COLO668 (cell line): Measurements from ENCODE around the gene RAB4B.
"Not testable (repeated sequence)": the region's sequence is repeated elsewhere in the genome, so short reads cannot be mapped to it uniquely, and the experiment has no call there.

ENCODE experiments used
- DNase-seq: peaks from one replicate; lab custom pipeline; 2025; ENCODE audit not compliant: unreplicated experiment; lab: John Stamatoyannopoulos, UW

RAB4B gene

DNA sequence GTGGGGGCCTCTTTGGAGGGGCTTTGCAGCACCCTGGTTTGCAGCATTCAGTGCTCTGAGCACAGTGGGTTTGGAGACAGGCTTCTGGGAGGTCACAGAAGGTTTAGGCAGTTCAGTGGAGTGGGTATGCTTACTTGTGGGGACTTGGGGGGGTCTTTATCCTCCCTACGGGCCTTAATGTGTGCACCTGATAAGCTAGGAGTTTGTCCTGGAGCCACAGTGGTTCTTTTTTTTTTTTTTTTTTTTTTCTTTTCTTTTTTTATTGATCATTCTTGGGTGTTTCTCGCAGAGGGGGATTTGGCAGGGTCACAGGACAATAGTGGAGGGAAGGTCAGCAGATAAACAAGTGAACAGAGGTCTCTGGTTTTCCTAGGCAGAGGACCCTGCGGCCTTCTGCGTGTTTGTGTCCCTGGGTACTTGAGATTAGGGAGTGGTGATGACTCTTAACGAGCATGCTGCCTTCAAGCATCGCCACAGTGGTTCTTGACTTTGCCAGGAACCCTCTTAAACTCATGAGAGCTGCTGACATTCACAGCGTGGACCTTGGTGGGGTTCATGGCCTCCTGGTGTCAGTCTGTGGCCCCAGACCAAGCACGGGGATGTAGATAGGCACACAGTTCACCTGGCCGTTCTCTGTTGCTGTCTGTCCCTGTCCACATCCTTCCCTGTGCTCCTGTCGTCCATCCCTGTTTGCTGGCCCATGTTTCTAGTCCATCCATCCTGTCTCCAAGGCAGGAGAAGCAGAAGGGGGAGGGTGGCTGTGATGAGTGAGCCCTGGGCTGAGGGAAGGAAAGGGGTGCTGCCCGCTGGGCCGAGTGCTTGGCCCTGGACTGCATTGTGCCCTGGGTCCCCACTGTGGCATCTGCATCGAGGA, 23.6 kb downstream of the RAB4B start:
- DNase-seq = no peak

DNA sequence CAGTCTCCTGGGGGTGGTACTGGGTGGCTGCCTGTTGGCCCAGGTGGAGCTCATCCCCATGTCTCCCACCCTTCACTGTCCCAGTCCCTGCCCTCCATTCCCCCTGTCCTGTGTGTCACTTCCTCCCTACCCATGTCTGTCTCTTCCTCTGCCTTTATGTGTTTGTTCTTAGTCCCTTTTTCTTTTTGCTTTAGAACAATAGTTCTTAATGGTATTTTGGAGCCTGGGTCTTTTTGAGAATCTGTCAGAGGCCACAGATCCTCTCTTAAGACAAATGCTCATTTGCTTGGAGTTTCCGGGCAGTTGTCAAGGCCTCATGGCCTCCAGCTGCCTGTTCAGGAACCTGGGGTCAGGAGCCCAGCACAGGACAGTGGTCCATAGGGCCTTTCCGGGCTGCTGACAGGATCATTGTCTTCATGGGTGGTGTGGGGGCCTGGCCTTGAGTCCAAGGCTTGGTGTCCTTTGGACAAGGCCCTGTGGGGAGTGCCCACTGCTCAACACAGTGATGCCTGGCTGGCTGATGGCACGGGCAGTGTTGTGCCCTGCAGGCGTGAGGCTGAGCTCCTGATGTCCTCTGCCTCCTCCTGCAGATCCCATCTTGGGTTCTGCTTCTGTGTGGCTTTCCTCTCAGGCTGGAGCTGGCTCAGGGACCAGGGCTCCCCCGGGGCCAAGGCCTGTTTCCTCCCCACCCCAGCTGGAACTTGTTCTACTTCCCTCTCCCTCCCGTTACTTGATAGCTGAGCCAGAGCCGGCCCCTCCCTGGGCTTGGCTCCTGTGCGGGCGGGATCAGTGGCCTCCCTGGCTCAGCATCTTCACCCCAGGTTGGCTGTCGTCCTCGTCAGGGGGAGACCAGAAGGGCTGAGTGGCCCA, 24.5 kb downstream of the RAB4B start:
- no peak for DNase-seq

DNA sequence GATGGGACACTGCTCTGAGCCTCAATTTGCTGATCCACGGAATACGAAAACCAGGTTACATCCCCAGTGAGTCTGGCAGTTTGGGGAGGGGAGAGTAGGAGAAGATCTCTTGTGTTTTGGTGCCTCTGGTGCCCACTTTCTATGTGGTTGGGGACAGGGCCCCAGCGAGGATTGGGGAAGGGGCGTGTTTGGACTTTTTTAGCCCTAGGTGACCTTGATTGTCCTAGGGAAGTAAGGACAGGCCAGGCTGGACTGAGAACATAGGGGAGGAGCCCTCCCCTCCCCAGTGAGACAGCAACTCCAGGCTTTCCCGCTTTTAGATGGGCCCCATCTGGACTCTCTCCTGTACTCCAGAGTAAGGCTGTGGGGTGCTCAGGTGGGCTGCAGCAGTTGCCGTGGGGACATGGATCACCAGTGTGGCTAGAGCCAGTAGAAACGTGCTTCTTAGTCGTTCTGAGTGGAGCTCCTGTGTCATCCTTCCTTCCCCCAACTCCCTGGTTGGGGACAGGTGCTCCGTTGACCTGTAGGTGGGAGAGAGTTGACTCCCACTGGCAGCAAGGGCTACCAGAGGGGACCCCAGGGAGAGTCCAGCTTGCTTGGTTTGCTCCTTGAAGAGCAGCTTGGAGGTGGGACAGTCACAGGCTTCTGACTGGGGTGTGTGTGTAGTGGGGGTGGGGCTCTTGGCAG, 25.3 kb downstream of the RAB4B start:
- no peak for DNase-seq

DNA sequence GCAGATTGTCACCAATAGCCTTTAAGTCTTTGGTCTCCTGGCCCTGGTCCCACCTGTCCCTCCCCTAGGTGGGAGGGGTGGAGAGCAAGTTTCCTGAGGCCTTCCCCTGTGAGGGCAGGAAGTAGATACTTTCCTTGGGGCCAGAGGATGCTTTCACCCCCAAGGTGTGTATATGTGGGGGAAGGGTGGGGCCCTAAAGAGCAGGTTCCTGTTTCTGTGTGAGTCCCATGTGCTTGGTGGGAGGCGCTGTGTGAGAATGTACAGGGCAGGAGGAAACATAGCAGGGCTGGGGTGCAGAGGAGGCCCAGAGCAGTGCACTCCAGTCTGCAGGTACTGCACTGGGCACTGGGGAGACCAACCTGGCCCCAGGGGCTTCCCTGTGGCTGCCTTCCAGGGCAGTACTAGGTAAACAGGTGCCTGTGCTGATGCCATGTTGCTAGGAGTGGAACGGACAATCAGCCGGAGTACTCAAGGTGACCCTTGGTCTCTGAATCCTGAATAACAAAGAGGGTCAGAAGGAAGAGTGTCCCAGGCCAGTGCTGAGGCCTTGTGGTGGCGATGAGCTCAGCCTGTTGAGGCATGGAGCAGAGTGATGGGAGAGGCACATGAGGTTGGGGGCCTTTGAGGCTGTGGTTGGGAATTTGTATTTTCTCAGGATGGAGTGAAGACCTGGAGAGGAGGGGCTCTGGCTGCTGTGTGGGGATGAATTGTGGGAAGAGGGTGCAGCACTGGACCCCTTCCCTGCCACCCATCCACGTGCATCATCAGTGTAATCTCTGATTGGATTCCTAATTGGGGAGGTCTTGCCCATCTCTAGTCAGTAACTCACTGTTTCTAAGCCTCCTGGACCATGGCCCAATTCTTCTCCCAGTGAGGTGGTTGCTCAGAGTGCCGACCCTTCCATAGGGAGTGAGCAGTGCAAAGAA, 26.1 kb downstream of the RAB4B start:
- no peak for DNase-seq

DNA sequence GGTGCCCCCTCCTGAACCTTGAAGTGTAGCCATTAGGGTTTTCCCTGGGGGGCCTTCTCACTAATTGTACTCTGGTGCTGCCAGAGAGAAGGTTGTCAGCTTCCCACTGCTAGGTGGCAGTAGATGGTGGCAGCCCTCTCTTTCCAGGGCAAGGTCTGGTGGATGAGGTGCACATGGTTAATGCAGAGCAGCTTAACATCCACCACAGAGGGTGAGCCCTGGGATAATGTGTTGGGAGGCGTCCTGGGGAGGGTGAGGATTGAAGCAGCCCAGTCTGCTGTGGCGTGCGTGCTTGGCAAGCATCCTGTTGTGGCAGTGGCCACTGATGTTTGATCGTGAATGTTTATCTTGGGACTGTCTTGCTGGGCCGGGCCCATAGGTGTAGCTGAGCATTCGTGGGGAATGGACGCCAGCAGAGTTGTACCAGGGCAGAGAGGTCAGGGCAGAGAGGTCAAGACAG, 26.8 kb downstream of the RAB4B start:
- DNase-seq = no peak

DNA sequence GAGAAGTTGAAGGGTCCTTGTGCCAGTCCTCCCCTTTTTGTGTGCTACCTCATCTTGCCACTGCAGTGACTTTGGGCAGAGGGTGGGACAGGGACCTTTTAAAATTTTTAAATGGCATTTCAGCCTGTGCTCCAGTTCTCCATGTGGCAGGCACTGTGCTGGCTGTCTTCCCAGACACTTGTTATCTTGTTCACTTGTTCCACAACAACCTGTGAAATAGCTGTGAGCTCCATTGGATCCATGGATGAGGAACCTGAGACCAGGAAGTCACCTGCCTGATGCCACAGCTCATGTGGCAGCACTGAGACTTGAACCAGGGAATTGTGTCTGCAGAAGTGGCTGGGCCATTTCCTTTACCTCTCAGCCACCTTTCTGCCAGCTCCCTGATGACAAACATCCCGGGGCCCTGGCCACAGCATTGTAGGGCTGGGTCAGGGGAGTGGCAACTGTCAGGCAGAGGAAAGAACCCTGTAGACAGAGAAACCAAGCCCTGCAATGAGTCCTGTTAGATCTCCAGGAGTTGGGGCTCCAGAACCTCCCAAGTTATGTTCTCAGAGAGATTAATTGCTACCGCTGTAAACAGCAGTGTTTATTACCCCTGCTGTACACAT, 27.3 kb downstream of the RAB4B start:
- DNase-seq = no peak

DNA sequence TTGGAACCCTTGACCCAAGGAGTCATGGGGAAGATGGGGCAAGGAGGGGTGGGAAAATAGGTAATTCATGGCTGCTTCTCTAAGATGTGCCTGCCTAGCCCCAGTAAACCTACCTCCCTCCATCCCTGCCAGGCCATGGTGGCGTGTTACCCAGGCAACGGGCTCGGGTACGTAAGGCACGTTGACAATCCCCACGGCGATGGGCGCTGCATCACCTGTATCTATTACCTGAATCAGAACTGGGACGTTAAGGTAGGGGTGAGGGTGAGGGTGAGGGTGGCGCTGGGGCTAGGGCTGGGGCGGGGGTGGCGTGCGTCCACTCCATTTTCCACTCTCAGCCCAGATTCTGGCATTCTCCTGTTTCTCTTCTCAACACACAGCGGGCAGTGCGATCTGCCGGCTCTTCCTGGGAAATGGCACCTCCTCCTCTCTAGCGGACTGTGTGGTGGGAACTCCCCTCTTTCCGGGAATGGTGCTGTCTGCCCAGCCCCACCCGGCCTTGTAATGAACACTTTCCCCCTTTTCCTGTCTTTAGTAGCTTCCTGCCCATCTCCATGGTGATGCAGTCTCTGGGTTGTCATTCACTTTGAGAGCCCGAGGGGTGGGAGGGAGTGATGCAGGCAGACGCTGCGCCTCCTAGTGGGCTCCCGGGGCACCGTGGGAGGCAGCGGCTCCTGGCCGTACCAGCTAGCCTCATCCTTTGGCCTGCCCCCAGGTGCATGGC, 28.5 kb downstream of the RAB4B start:
- peak; percentile 27 for DNase-seq

DNA sequence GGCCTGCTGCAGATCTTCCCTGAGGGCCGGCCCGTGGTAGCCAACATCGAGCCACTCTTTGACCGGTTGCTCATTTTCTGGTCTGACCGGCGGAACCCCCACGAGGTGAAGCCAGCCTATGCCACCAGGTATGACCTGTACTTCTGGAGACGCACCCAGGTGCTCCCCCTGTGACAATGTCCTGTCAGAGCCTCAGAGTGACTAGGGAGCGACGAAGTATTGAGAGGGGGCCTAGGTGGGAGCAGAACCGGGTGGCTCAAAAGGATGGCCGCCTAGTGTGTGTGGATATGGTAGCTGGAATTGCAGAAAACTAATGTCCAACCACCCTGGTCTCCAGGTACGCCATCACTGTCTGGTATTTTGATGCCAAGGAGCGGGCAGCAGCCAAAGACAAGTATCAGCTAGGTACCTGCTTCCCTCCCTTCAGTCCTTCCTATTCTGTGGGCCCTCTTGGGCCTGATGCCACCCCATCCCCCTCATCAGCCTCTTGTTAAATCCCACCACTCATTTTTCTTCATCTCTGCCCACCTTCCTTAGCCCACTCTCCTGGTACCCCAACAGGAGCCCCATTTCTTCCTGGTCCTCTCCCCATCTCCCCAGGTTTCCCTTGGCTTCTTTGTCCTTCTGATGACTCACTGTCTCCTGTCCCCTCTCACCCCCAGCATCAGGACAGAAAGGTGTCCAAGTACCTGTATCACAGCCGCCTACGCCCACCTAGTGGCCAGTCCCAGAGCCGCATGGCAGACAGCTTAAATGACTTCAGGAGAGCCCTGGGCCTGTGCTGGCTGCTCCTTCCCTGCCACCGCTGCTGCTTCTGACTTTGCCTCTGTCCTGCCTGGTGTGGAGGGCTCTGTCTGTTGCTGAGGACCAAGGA, 29.3 kb downstream of the RAB4B start:
- peak; percentile 25 for DNase-seq

DNA sequence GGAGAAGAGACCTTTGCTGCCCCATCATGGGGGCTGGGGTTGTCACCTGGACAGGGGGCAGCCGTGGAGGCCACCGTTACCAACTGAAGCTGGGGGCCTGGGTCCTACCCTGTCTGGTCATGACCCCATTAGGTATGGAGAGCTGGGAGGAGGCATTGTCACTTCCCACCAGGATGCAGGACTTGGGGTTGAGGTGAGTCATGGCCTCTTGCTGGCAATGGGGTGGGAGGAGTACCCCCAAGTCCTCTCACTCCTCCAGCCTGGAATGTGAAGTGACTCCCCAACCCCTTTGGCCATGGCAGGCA, 29.9 kb downstream of the RAB4B start:
- DNase-seq = no peak

DNA sequence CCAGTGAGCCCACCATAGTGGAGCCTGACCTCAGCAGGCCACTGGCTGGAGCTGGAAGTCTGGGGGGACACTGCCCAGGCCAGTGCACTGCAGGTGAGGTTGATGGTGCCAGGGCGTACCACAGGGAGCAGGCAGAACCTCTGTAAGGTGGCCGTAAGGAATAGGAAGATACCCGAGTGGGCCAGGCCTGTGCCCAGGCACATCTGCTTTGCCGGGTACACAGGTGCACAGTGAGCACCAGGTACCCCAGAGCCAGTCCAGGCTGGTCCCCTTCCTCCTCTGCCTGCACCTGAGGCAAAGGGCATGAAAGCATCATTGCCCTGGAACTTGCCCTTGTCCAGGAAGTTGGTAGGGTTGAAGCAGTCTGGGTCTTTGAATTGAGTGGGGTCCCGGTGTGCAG, 30.4 kb downstream of the RAB4B start:
- no peak for DNase-seq

DNA sequence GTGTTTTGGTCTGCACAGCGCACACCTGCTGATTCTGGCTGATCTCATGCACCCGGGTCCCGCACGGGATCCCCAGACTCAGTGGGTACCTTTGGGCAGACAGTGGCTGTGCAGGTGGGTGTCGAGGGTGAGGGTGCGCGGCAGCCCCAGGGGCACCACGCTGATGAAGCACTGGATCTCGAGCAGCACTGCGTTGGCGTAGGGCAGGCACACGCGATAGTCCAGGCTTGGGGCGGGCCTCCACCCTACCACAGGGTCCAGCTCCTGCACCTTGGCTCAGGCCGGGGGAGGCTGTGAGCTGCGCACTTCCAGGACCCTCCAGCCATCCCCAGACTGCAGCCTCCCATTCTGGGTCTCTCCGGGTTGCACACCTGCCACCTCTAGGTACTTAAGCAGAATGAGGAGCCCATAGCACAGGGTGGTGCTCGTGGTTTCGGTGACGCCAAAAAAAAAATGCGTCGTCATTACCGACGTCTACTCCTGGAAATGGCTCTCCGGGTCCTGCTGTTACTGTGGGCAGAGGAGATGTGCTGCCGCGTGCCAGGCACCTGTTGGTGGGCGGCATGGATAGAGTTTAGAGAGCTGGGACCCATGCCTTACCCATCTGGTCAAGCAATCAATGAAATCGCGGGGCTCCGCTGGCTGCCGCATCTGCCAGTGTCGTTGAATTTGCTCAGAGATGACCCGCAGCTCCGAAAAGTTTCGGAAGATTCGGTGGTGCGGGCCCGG, 31.5 kb downstream of the RAB4B start:
- DNase-seq = no peak

DNA sequence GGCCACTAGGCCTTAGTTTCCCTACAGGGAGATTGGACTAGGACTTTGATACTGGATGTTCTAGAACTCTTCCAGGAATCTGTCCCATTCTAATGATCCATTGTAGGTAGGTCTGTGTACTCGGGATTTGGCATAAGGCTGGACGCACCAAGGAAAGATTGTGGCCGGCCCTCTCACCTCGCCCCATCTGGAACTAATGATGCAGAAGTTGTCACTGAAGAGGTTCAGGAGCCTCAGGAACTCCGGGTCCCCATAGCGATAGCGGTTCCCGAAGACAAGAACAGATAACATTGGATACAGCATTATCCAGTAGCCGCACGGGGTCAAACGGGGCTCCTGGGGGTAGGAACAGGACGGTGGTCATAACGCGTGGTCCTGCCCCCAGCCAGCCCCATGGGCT, 32.1 kb downstream of the RAB4B start:
- DNase-seq = no peak

DNA sequence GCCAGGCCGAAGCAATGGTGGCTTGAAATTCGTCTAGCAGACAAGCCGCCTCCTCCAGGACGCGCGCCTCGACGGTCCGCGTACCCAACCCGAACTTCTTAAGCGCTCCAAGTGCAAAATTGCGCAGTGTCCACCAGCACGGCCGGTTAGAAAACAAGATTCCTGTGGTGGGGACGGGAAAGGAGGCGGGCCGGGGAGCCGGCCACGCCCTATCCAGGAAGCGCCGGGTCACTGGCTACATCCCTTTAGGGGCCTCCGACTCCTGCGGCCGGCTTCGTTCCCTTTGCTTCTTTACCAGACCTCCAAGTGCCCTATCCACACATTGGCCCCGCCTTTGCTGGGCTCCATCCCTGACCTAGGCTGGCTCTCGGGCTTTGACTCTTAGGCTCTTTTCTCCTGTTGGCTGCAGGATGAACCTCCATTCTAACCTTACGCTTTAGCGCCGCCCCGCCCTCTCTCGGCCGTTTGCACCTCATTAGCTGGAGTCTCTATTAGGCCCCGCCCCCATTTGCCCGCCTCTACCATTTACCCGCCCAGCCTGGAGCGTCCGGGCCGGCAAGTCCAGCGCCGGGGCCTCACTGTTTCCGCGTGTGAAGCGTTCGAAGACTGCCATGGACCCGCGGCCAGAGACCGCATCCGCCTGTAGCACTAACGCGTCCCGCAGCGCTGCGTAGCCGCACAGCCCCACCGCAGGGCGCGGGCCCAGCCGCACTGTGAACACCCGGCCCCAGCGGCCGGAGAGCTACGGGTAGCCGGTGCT, 32.8 kb downstream of the RAB4B start:
- DNase-seq = peak; percentile 55

DNA sequence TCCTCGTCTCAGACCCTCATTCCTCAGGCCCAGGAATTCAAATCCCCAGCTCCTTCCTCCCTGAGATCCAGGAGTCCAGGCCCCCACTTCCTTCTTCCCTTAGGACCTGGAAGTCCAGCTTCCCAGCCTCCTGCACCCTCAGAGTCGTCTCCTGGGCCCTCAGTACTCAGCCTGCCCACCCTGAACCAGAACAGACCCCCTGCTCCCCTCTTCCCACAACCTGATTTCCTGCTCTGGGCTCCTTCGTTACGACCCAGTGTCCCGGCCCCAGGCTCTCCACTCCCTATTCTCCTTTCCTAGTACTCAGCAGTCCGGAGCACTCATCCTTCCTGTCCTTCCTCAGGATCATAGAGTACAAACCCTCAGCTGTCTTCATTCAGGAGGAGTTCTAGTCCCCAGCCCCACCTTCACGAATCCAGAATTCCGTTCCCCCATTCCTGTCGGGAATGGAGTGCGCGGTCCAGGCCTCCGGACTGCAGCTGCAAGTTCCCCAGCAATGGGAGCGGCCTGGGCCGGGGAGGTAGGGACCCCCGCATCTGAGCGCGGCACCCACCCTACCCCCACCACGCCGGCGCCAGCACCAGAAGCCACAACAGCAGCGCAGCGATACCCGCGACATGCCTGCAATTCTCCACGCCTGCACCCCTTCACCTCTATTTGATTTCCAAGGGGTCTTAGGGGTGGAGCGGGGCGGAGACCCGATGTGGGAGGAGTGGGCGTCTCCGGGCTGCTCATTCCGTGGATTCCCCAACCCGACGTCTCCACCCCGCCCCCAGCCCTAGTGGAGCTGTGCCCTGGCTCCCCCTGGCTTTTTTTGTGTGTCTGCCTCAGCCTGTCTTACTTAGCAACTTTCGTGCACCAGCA, 33.7 kb downstream of the RAB4B start:
- DNase-seq = no peak

DNA sequence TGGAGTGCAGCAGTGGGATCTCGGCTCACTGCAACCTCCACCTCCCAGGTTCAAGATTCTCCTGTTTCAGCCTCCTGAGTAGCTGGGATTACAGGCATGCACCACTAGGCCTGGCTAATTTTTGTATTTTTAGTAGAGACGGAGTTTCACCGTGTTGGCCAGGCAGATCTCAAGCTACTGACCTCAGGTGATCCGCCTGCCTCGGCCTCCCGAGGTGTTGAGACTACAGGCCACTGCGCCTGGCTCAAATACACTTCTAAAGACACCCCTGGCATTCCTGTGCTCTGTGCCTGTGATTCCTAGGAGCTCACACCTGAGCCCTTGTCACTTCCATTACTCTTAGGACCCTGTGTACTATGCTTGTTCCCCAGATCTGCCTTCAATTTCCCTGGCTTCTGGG, 34.5 kb downstream of the RAB4B start:
- DNase-seq = not testable (repeated sequence)

DNA sequence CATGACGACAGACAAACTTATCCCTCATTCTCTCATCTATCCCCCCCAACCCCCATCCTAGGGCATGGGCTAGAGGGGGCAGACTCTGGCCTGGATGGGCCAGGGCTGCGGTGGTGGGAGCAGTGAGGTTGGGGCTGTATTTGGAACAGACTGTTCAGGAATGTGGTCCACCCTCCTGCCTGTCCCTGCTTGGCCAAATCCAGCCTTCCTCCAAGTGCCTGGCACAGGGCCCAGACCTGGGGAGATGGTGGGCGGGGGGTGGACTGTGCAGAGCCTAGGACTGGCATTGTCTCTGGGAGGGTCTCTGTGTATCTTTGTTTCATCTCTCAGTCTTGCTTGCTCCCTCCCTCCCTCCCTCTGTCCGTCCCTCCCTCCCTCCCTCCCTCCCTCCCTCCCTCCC, 35.1 kb downstream of the RAB4B start:
- no peak for DNase-seq
